Smooth muscle cell (in vitro differentiated cells): Measurements from ENCODE around the gene R3HDML. TPM values are rescaled to one million over a fixed set of nuclear protein-coding genes. Genes with fewer than 3 reads are reported as not detected.

Experiments used
- DNase-seq: peaks from one replicate; lab custom pipeline; 2025; ENCODE audit not compliant: unreplicated experiment; lab: John Stamatoyannopoulos, UW
- H2AFZ ChIP-seq: fragments of 200-600 bp; sonication (generic); 2 replicates; pipeline ENCODE4 v1.6.0; 2016; ENCODE audit warnings: antibody characterized with exemption, low read depth, mild to moderate bottlenecking
- H3F3A ChIP-seq: fragments of 200-600 bp; sonication (generic); 2 replicates; pipeline ENCODE4 v1.6.0; 2017; ENCODE audit warnings: antibody characterized with exemption, low read depth
- H3K27ac ChIP-seq: fragments of 200-600 bp; sonication (generic); 2 replicates; pipeline ENCODE4 v1.5.1; 2016; ENCODE audit warnings: low read depth, mild to moderate bottlenecking
- H3K27me3 ChIP-seq: fragments of 200-600 bp; sonication (generic); 2 replicates; pipeline ENCODE4 v1.6.1; 2016; ENCODE audit warnings: low read depth, mild to moderate bottlenecking
- H3K36me3 ChIP-seq: fragments of 200-600 bp; sonication (generic); 2 replicates; pipeline ENCODE4 v1.5.1; 2016; ENCODE audit warnings: low read depth
- H3K4me1 ChIP-seq: fragments of 200-600 bp; sonication (generic); 2 replicates; pipeline ENCODE4 v1.5.1; 2016; ENCODE audit warnings: low read depth
- H3K4me2 ChIP-seq: fragments of 200-600 bp; sonication (generic); 2 replicates; pipeline ENCODE4 v1.6.0; 2016; ENCODE audit warnings: mild to moderate bottlenecking
- H3K4me3 ChIP-seq: fragments of 200-600 bp; sonication (generic); 2 replicates; pipeline ENCODE4 v1.5.1; 2016; ENCODE audit warnings: mild to moderate bottlenecking
- H3K79me2 ChIP-seq: fragments of 200-600 bp; sonication (generic); 2 replicates; pipeline ENCODE4 v1.6.0; 2016; ENCODE audit warnings: low read depth, mild to moderate bottlenecking
- H3K9ac ChIP-seq: fragments of 200-600 bp; sonication (generic); 2 replicates; pipeline ENCODE4 v1.6.0; 2016; ENCODE audit warnings: low read depth
- H3K9me3 ChIP-seq: fragments of 200-600 bp; sonication (generic); replicated peaks from 2 replicates; pipeline ENCODE4 v1.5.1; 2016; ENCODE audit warnings: low read depth
- H4K20me1 ChIP-seq: fragments of 200-600 bp; sonication (generic); 2 replicates; pipeline ENCODE4 v1.6.0; 2016; ENCODE audit warnings: low read depth
- CTCF ChIP-seq: fragments of 200-600 bp; sonication (generic); IDR thresholded peaks from 2 replicates; pipeline ENCODE4 v1.5.1; 2017; ENCODE audit warnings: borderline replicate concordance, mild to moderate bottlenecking, antibody characterized with exemption; ENCODE audit not compliant: insufficient read depth, poor library complexity, severe bottlenecking
- WGBS: methylation state at CpG from one replicate; pipeline ENCODE4 v1.1.7; 2016; ENCODE audit warnings: low lambda C conversion rate; 5-methylcytosine and 5-hydroxymethylcytosine counted together
- polyA plus RNA-seq: library from polyadenylated mRNA; unstranded; fragments of >200 nt; fragmentation: Nextera tagmentation; extraction: Ambion mirVana; gene quantifications from 2 replicates; pipeline ENCODE4 v1.2.1, GENCODE V29; 2016
- small RNA-seq: library from RNA; depleted of rRNA; stranded (forward); fragments of <200 nt; gene quantifications from one replicate; pipeline ENCODE3, GENCODE V24; 2014
- total RNA-seq: library from RNA; depleted of rRNA; stranded (reverse); fragments of >200 nt; gene quantifications from 2 replicates; pipeline ENCODE4 v1.2.3, GENCODE V29; 2014

Gene R3HDML
- total and polyA plus RNA-seq, 2 experiments from 2014 or later, result not detected

GRCh38 chr20:44398335-44398734, 61.5 kb downstream of the R3HDML start:
- Histone ChIP-seq H2AFZ (no peak overlapping the region), H3F3A (no peaks in the 10 kb centered on the region), H3K9me3 (no peaks in the 10 kb centered on the region), H3K36me3 (no peaks in the 10 kb centered on the region), H3K9ac (no peak overlapping the region), H3K4me1 (no peaks in the 10 kb centered on the region), H3K27me3 (peaks cover 6% of the 10 kb centered on the region), H3K27ac (no peak overlapping the region), H4K20me1 (no peaks in the 10 kb centered on the region), H3K4me3 (no peak overlapping the region), H3K79me2 (no peaks in the 10 kb centered on the region), H3K4me2 (no peak overlapping the region)
- 89% methylated on average over 2 of the region's 2 CpGs for WGBS
- no peak for TF ChIP-seq CTCF
- DNase-seq, result no peak

GRCh38 chr20:44399446-44399845, 62.6 kb downstream of the R3HDML start:
- no peak for TF ChIP-seq CTCF
- Histone ChIP-seq H3K79me2 (no peaks in the 10 kb centered on the region), H3K9ac (no peak overlapping the region), H3K4me3 (no peak overlapping the region), H3K27ac (no peak overlapping the region), H3F3A (no peaks in the 10 kb centered on the region), H3K4me2 (no peak overlapping the region), H3K9me3 (no peaks in the 10 kb centered on the region), H3K36me3 (no peaks in the 10 kb centered on the region), H2AFZ (no peak overlapping the region), H3K27me3 (peaks cover 6% of the 10 kb centered on the region), H3K4me1 (no peaks in the 10 kb centered on the region), H4K20me1 (no peaks in the 10 kb centered on the region)
- WGBS, result 84% methylated on average over 3 of the region's 3 CpGs
- DNase-seq, result no peak

- no peaks in the 10 kb centered on the region for H4K20me1 ChIP-seq
- H3K4me3 ChIP-seq, result no peak overlapping the region
- no peaks in the 10 kb centered on the region for H3K4me1 ChIP-seq
- TF ChIP-seq CTCF, result no peak
- no peak overlapping the region for H3K27ac ChIP-seq
- H3K9ac ChIP-seq, result no peak overlapping the region
- WGBS, result 92% methylated on average over 5 of the region's 5 CpGs
- no peak overlapping the region for H2AFZ ChIP-seq
- H3F3A ChIP-seq, result no peaks in the 10 kb centered on the region
- H3K36me3 ChIP-seq, result no peaks in the 10 kb centered on the region
- no peak overlapping the region for H3K4me2 ChIP-seq
- no peak for DNase-seq
- peaks cover 6% of the 10 kb centered on the region for H3K27me3 ChIP-seq
- H3K79me2 ChIP-seq, result no peaks in the 10 kb centered on the region
- no peaks in the 10 kb centered on the region for H3K9me3 ChIP-seq
Observed at GRCh38 chr20:44400671-44400969, 63.8 kb downstream of the R3HDML start.

Small RNA genes within 50 kb of the gene (small RNA-seq; reads per million reads assigned to genes)
- not detected for gene RF00019

Other genes with a start within 250 kb of the R3HDML start
- gene JPH2, start 149.9 kb upstream of the R3HDML start, total RNA-seq, result 3.9 and 4.4 TPM in 2 replicates
- 6.0 and 7.4 TPM in 2 replicates for gene JPH2, start 149.9 kb upstream of the R3HDML start, polyA plus RNA-seq
- gene OSER1, start 126.3 kb upstream of the R3HDML start, total RNA-seq, result 32.8 and 42.3 TPM in 2 replicates
- gene OSER1, start 126.3 kb upstream of the R3HDML start, polyA plus RNA-seq, result 33.1 and 37.6 TPM in 2 replicates
- gene GDAP1L1, start 89.7 kb upstream of the R3HDML start, total RNA-seq, result 0.67 TPM in 1 of 2 replicates, not detected in the other
- gene GDAP1L1, start 89.7 kb upstream of the R3HDML start, polyA plus RNA-seq, result 0.58 TPM in 1 of 2 replicates, not detected in the other
- gene FITM2, start 25.8 kb upstream of the R3HDML start, total RNA-seq, result 2.7 and 3.3 TPM in 2 replicates
- gene FITM2, start 25.8 kb upstream of the R3HDML start, polyA plus RNA-seq, result 2.7 and 3.3 TPM in 2 replicates
- gene HNF4A, start 18.7 kb downstream of the R3HDML start, total RNA-seq, result not detected in 2 replicates
- not detected in 2 replicates for gene HNF4A, start 18.7 kb downstream of the R3HDML start, polyA plus RNA-seq
- 5.6 and 9.2 TPM in 2 replicates for gene TTPAL, start 138.8 kb downstream of the R3HDML start, total RNA-seq
- gene TTPAL, start 138.8 kb downstream of the R3HDML start, polyA plus RNA-seq, result 5.8 and 10.9 TPM in 2 replicates
- 84.9 and 96.0 TPM in 2 replicates for gene SERINC3, start 185.0 kb downstream of the R3HDML start, total RNA-seq
- 99.5 and 106 TPM in 2 replicates for gene SERINC3, start 185.0 kb downstream of the R3HDML start, polyA plus RNA-seq
- gene PKIG, start 245.5 kb downstream of the R3HDML start, total RNA-seq, result 81.4 and 86.1 TPM in 2 replicates
- 67.5 and 68.9 TPM in 2 replicates for gene PKIG, start 245.5 kb downstream of the R3HDML start, polyA plus RNA-seq